PC-3 (cell line): ENCODE data around the gene PDSS2. TPM values are rescaled to one million over a fixed set of nuclear protein-coding genes. Genes with fewer than 3 reads are reported as not detected.
"Not testable (repeated sequence)": the region's sequence is repeated elsewhere in the genome, so short reads cannot be mapped to it uniquely, and the experiment has no call there.

Experiments used
- ATAC-seq: fragments of 200-7000 bp; cut with Tn5 transposase; 2 replicates; pipeline ENCODE4 v1.9.1; 2020; ENCODE audit warnings: mild to moderate bottlenecking, moderate library complexity
- BruUV-seq: library from RNA; stranded (reverse); fragments of 400-500 nt; replicated peaks from 2 replicates; lab custom pipeline; 2021; lab: Mats Ljungman, UMichigan
- CTCF ChIA-PET: fragments of 300-600 bp; sonication (Branson Sonifier 250); formaldehyde crosslinking; loops from one replicate; lab custom pipeline; 2022; ENCODE audit warnings: antibody characterized with exemption; lab: Charles Lee
- POLR2A ChIA-PET: fragments of 300-600 bp; sonication (Branson Sonifier 250); formaldehyde crosslinking; loops from one replicate; lab custom pipeline; 2022; ENCODE audit warnings: antibody characterized with exemption; ENCODE audit not compliant: unreplicated experiment; lab: Charles Lee
- DNase-seq: peaks from one replicate; pipeline ENCODE4 v3.0.0-alpha.2; 2015
- H2AFZ ChIP-seq: fragments of 300-600 bp; sonication (generic); 2 replicates; pipeline ENCODE4 v1.6.0; 2016; ENCODE audit warnings: antibody characterized with exemption, low read length
- H3F3A ChIP-seq: fragments of 300-600 bp; sonication (generic); one replicate; pipeline ENCODE4 v1.6.0; 2017; ENCODE audit warnings: antibody characterized with exemption, low read length, control low read depth, mild to moderate bottlenecking; ENCODE audit not compliant: unreplicated experiment
- H3K27ac ChIP-seq: fragments of 300-600 bp; sonication (generic); 2 replicates; pipeline ENCODE4 v1.5.1; 2016; ENCODE audit warnings: mild to moderate bottlenecking, low read length
- H3K27me3 ChIP-seq: fragments of 300-600 bp; sonication (generic); 2 replicates; pipeline ENCODE4 v1.6.1; 2016; ENCODE audit warnings: low read length, mixed read lengths
- H3K36me3 ChIP-seq: fragments of 300-600 bp; sonication (generic); 2 replicates; pipeline ENCODE4 v1.6.1; 2016; ENCODE audit warnings: low read depth, mixed run types, low read length, mixed read lengths
- H3K4me1 ChIP-seq: fragments of 300-600 bp; sonication (generic); 2 replicates; pipeline ENCODE4 v1.5.1; 2016; ENCODE audit warnings: low read length; ENCODE audit not compliant: insufficient read depth
- H3K4me2 ChIP-seq: fragments of 300-600 bp; sonication (generic); 2 replicates; pipeline ENCODE4 v1.6.0; 2016; ENCODE audit warnings: low read length
- H3K4me3 ChIP-seq: fragments of 300-600 bp; sonication (generic); 2 replicates; pipeline ENCODE4 v1.5.1; 2016; ENCODE audit warnings: mild to moderate bottlenecking, low read length, mixed read lengths
- H3K79me2 ChIP-seq: fragments of 300-600 bp; sonication (generic); 2 replicates; pipeline ENCODE4 v1.6.1; 2017; ENCODE audit warnings: low read length, mixed read lengths
- H3K9ac ChIP-seq: fragments of 300-600 bp; sonication (generic); 2 replicates; pipeline ENCODE4 v1.6.0; 2016; ENCODE audit warnings: mild to moderate bottlenecking, low read length
- H3K9me2 ChIP-seq: fragments of 300-600 bp; sonication (generic); replicated peaks from 2 replicates; pipeline ENCODE4 v1.6.1; 2016; ENCODE audit warnings: mixed run types, low read length, mixed read lengths
- H3K9me3 ChIP-seq: fragments of 300-600 bp; sonication (generic); 2 replicates; pipeline ENCODE4 v1.6.1; 2016; ENCODE audit warnings: low read length, mixed read lengths
- H4K20me1 ChIP-seq: fragments of 300-600 bp; sonication (generic); 2 replicates; pipeline ENCODE4 v1.6.1; 2016; ENCODE audit warnings: low read length, mixed read lengths
- EZH2 ChIP-seq: fragments of 300-600 bp; sonication (generic); IDR thresholded peaks from one replicate; pipeline ENCODE4 v1.6.1; 2017; ENCODE audit warnings: antibody characterized with exemption, mild to moderate bottlenecking, low read length; ENCODE audit not compliant: unreplicated experiment
- EZH2phosphoT487 ChIP-seq: fragments of 300-600 bp; sonication (generic); IDR thresholded peaks from 2 replicates; pipeline ENCODE4 v1.6.1; 2018; ENCODE audit warnings: mild to moderate bottlenecking, antibody characterized with exemption, low read length, borderline replicate concordance
- intact Hi-C: fragments of 100-400 bp; cut with micrococcal nuclease; formaldehyde crosslinking; loops from 2 replicates; pipeline ENCODE4 v1.9.0; 2023
- total RNA-seq: library from RNA; depleted of rRNA; stranded (reverse); fragments of >200 nt; gene quantifications from 2 replicates; pipeline ENCODE4 v1.2.3, GENCODE V29; 2014
- TF ChIP-seq, protein P1 (sequence below): fragments of 300-600 bp; sonication (generic); conservative IDR thresholded peaks from 2 replicates; pipeline ENCODE4 v1.5.1; 2017; ENCODE audit warnings: antibody characterized with exemption, low read depth, mild to moderate bottlenecking, low read length

PDSS2 gene
- total RNA-seq, 1 experiment from 2014 or later = 6.6 TPM

DNA sequence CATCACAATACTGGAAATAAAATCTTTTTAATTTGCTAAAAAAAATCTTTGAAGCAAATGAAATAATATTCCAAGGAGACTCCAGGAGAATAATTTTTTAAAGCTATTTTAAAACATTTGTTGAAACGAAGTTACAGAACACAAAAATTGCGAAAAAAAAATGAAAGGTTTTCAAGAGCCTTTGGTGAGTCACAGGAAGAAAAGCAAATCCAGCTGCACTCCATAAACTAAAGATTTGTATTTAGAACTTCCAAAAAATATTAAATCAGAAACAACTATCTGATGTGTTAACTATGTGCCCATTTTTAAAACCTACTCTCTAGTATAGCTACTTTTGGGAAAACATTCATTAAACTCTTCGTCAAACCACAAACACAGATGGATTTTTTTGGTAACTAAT lies 23.6 kb downstream of the PDSS2 start:
- Histone ChIP-seq H3K9me3 (no peaks in the 10 kb centered on the region), H3K4me1 (peaks cover 11% of the 10 kb centered on the region; the same call in 1 of the 2 replicates), H3K79me2 (peaks cover 10% of the 10 kb centered on the region; the same call in 1 of the 2 replicates), H3K27me3 (no peaks in the 10 kb centered on the region), H3F3A (no peaks in the 10 kb centered on the region), H2AFZ (no peak overlapping the region), H3K9me2 (no peaks in the 10 kb centered on the region), H3K9ac (no peak overlapping the region), H3K36me3 (no peaks in the 10 kb centered on the region), H3K27ac (no peak overlapping the region), H3K4me3 (no peak overlapping the region), H3K4me2 (no peak overlapping the region), H4K20me1 (no peaks in the 10 kb centered on the region)
- ATAC-seq (no peak), DNase-seq (no peak)
- ChIA-PET CTCF (interaction anchor here (0.6 kb wide), 1 partner anchor 117 kb away, joined by 3 read pairs; no protein-coding TSS in a partner anchor), POLR2A (no interaction called here)
- BruUV-seq = no TSS peak
- intact Hi-C loops = no loop called here
- TF ChIP-seq EZH2phosphoT487 (no peak), EZH2 (no peak)
- TF ChIP-seq, protein P1, sequence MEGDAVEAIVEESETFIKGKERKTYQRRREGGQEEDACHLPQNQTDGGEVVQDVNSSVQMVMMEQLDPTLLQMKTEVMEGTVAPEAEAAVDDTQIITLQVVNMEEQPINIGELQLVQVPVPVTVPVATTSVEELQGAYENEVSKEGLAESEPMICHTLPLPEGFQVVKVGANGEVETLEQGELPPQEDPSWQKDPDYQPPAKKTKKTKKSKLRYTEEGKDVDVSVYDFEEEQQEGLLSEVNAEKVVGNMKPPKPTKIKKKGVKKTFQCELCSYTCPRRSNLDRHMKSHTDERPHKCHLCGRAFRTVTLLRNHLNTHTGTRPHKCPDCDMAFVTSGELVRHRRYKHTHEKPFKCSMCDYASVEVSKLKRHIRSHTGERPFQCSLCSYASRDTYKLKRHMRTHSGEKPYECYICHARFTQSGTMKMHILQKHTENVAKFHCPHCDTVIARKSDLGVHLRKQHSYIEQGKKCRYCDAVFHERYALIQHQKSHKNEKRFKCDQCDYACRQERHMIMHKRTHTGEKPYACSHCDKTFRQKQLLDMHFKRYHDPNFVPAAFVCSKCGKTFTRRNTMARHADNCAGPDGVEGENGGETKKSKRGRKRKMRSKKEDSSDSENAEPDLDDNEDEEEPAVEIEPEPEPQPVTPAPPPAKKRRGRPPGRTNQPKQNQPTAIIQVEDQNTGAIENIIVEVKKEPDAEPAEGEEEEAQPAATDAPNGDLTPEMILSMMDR = no peak

DNA sequence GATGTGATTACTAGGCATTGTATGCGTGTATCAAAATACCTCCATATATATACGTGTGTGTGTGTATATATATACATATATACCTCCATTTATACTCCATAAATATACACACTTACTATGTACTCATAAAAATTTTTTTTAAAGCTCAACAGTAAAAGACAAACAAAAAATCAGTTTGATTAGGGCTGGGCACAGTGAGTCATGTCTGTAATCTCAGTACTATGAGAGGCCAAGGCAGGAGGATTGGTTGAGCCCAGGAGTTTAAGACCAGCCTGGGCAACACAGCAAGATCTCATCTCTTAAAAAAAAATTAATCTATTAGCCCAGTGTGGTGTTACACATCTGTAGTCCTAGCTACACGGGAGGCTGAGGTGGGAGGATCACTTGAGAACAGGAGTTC lies 24.6 kb downstream of the PDSS2 start:
- intact Hi-C loops = no loop called here
- peak; percentile 88 for ATAC-seq

DNA sequence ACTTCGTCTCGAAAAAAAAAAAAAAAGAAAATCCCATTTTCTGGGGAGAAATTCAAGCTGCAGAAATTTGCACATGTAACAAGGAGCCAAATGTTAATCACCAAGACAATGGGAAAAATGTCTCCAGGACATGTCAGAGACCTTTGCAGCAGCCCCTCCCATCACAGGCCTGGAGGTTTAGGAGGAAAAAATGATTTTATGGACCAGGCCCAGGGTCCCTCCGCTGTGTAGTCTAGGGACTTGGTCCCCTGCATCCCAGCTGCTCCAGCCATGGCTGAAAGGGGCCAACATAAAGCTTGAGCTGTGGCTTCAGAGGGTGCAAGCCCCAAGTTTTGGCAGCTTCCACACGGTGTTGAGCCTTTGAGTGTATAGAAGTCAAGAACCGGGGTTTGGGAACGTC lies 33.4 kb downstream of the PDSS2 start:
- H2AFZ ChIP-seq, H4K20me1 ChIP-seq, CTCF ChIA-PET, H3K4me3 ChIP-seq, intact Hi-C loops, POLR2A ChIA-PET, H3K36me3 ChIP-seq, H3K27me3 ChIP-seq, H3K79me2 ChIP-seq, ATAC-seq, H3K4me1 ChIP-seq, H3K9me3 ChIP-seq, H3K27ac ChIP-seq, H3K4me2 ChIP-seq, BruUV-seq, H3K9ac ChIP-seq, DNase-seq, H3F3A ChIP-seq, H3K9me2 ChIP-seq: not testable (repeated sequence)

More for the DNA sequence above, 24.6 kb downstream of the PDSS2 start:
- POLR2A ChIA-PET = no interaction called here
- Histone ChIP-seq H3K9me2 (no peaks in the 10 kb centered on the region), H3K27me3 (no peaks in the 10 kb centered on the region), H3K79me2 (peaks cover 10% of the 10 kb centered on the region; the same call in 1 of the 2 replicates), H4K20me1 (no peaks in the 10 kb centered on the region), H3K9ac (no peak overlapping the region), H3K9me3 (no peaks in the 10 kb centered on the region), H3K36me3 (no peaks in the 10 kb centered on the region), H3K4me3 (no peak overlapping the region), H3K4me2 (no peak overlapping the region), H3K27ac (no peak overlapping the region), H2AFZ (no peak overlapping the region), H3K4me1 (peaks cover 11% of the 10 kb centered on the region; the same call in 1 of the 2 replicates), H3F3A (no peaks in the 10 kb centered on the region)
- BruUV-seq = no TSS peak
- DNase-seq = peak; percentile 39
- TF ChIP-seq, protein P1 = no peak
- no peak for TF ChIP-seq EZH2phosphoT487
- no peak for TF ChIP-seq EZH2
- CTCF ChIA-PET = no interaction called here
